ENCODE results near the gene EME1.

DNA sequence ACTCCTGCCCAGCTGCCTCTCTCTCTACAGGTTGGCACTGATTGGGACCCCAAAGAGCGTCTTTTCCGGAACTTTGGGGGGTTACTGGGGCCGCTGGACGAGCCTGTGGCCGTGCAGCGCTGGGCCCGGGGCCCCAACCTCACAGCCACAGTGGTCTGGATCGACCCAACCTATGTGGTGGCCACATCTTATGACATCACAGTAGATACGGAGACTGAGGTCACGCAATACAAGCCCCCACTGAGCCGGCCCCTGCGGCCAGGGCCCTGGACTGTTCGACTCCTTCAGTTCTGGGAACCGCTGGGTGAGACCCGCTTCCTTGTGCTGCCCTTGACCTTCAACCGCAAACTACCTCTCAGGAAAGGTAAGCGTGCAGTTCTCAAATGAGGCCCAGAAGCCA lies 14.9 kb upstream of the EME1 start:
- TF ChIP-seq YY1 (IDR thresholded peaks at IDR 0.05; ENCODE audit: insufficient read depth, insufficient read length) (no peak), ZNF274 (IDR thresholded peaks at IDR 0.05; ENCODE audit: low read depth, low read length) (no peak), SUZ12 (IDR thresholded peaks at IDR 0.05; ENCODE audit: extremely low read depth, insufficient read depth, insufficient read length) (no peak)
